A549 (cell line): ENCODE results near the gene CSMD2. TPM values are rescaled to one million over a fixed set of nuclear protein-coding genes. Genes with fewer than 3 reads are reported as not detected.

Source experiments
- ATAC-seq, 2 experiments: fragments of 200-7000 bp in 1 of 2; fragments of >200 bp in 1 of 2; cut with Nextera tagmentation in 1 of 2; cut with Tn5 transposase in 1 of 2; 3 replicates each; pipeline versions ENCODE4 v1.8.0 to v1.9.1; 2018 to 2020; ENCODE audit warnings: mild to moderate bottlenecking in 1 of 2, moderate library complexity in 1 of 2
- CTCF ChIA-PET: fragments of 300-600 bp; sonication (Branson Sonifier 250); formaldehyde crosslinking; extraction: SDS; loops from one replicate; lab custom pipeline; 2021; ENCODE audit warnings: antibody characterized with exemption, inconsistent platforms; lab: Yijun Ruan, JAX
- POLR2A ChIA-PET: fragments of 350-600 bp; formaldehyde crosslinking; extraction: SDS; loops from one replicate; lab custom pipeline; 2021; ENCODE audit warnings: antibody characterized with exemption, inconsistent platforms; lab: Yijun Ruan, JAX
- DNase-seq, 2 experiments: peaks; one replicate each; pipeline versions ENCODE4 v3.0.0 to v3.0.0-alpha.2; 2011 to 2016; ENCODE audit warnings: low read depth in 1 of 2, low spot score in 1 of 2
- FAIRE-seq: peaks from 2 replicates; lab custom pipeline; 2011; peaks lifted over from hg19 to GRCh38; lab: Jason Lieb, UNC
- H3K27ac ChIP-seq, 2 experiments: fragments of >200 bp; sonication (Bioruptor Twin); formaldehyde crosslinking; 3 replicates each; pipeline ENCODE4 v1.5.1; 2016 to 2017
- H3K4me1 ChIP-seq: fragments of >200 bp; sonication (Bioruptor Twin); formaldehyde crosslinking; 3 replicates; pipeline ENCODE4 v1.6.1; 2016
- H3K4me2 ChIP-seq: fragments of >200 bp; sonication (Bioruptor Twin); formaldehyde crosslinking; 3 replicates; pipeline ENCODE4 v1.6.1; 2016
- H3K4me3 ChIP-seq: fragments of >200 bp; sonication (Bioruptor Twin); formaldehyde crosslinking; 3 replicates; pipeline ENCODE4 v1.5.1; 2016
- H3K9me3 ChIP-seq: fragments of >200 bp; sonication (Bioruptor Twin); formaldehyde crosslinking; 3 replicates; pipeline ENCODE4 v1.6.1; 2016
- BHLHE40 ChIP-seq: IDR thresholded peaks from 2 replicates; pipeline ENCODE4 v1.6.1; 2012; ENCODE audit warnings: low read depth, low read length, inconsistent platforms
- CBX2 ChIP-seq: fragments of 200-600 bp; sonication (generic); IDR thresholded peaks from 2 replicates; pipeline ENCODE4 v1.6.1; 2016; ENCODE audit warnings: low read depth, mild to moderate bottlenecking, borderline replicate concordance
- CBX8 ChIP-seq: fragments of 200-600 bp; sonication (generic); IDR thresholded peaks from 2 replicates; pipeline ENCODE4 v1.6.1; 2016
- CHD4 ChIP-seq: fragments of 200-600 bp; sonication (generic); IDR thresholded peaks from 2 replicates; pipeline ENCODE4 v1.6.1; 2016; ENCODE audit warnings: antibody characterized with exemption, mild to moderate bottlenecking, borderline replicate concordance
- EHMT2 ChIP-seq: fragments of 200-600 bp; sonication (generic); IDR thresholded peaks from 2 replicates; pipeline ENCODE4 v1.6.1; 2016; ENCODE audit warnings: antibody characterized with exemption, low read depth, mild to moderate bottlenecking, moderate library complexity
- ELK1 ChIP-seq: fragments of 150-350 bp; IDR thresholded peaks from 2 replicates; pipeline ENCODE4 v1.6.1; 2014; ENCODE audit warnings: low read depth, mild to moderate bottlenecking, low read length
- EP300 ChIP-seq, 2 experiments: fragments of >200 bp; sonication (Bioruptor Twin); formaldehyde crosslinking; IDR thresholded peaks; 2 replicates in 1 of 2; 3 replicates in 1 of 2; pipeline ENCODE4 v1.6.1; 2016 to 2017
- ESRRA ChIP-seq: fragments of 150-350 bp; IDR thresholded peaks from 2 replicates; pipeline ENCODE4 v1.6.1; 2014; ENCODE audit warnings: mild to moderate bottlenecking, low read length, borderline replicate concordance
- FOSB ChIP-seq: fragments of 250-450 bp; sonication (Bioruptor Pico); IDR thresholded peaks from 2 replicates; pipeline ENCODE4 v1.5.0; 2020; ENCODE audit warnings: mild to moderate bottlenecking, moderate library complexity
- FOSL2 ChIP-seq, 2 experiments: fragments of 450-650 bp in 1 of 2; fragments of >200 bp in 1 of 2; sonication (Bioruptor Twin) in 1 of 2; formaldehyde crosslinking; IDR thresholded peaks; 2 replicates each; pipeline versions ENCODE4 v1.5.0 to v1.6.1; 2016 to 2020; ENCODE audit warnings: mild to moderate bottlenecking in 1 of 2, moderate library complexity in 1 of 2
- FOXS1 ChIP-seq: fragments of 250-450 bp; sonication (Bioruptor Pico); IDR thresholded peaks from 2 replicates; pipeline ENCODE4 v1.5.0; 2020; ENCODE audit warnings: mild to moderate bottlenecking, moderate library complexity
- HOXB13 ChIP-seq: fragments of 250-450 bp; sonication (Bioruptor Pico); IDR thresholded peaks from 2 replicates; pipeline ENCODE4 v1.5.0; 2020; ENCODE audit warnings: low read depth, mild to moderate bottlenecking, moderate library complexity
- HOXB5 ChIP-seq: fragments of 250-450 bp; sonication (Bioruptor Pico); IDR thresholded peaks from 2 replicates; pipeline ENCODE4 v1.5.0; 2020; ENCODE audit warnings: mild to moderate bottlenecking, moderate library complexity
- JUN ChIP-seq, 2 experiments: fragments of >200 bp; sonication (Bioruptor Twin); formaldehyde crosslinking; IDR thresholded peaks; 2 replicates in 1 of 2; 3 replicates in 1 of 2; pipeline ENCODE4 v1.6.1; 2016 to 2017
- KDM1A ChIP-seq: fragments of 200-600 bp; sonication (generic); IDR thresholded peaks from 2 replicates; pipeline ENCODE4 v1.6.1; 2016; ENCODE audit warnings: low read depth, mild to moderate bottlenecking
- KDM5A ChIP-seq: fragments of 200-600 bp; sonication (generic); IDR thresholded peaks from 2 replicates; pipeline ENCODE4 v1.6.1; 2016; ENCODE audit warnings: antibody characterized with exemption, mild to moderate bottlenecking
- MAZ ChIP-seq: fragments of 150-350 bp; IDR thresholded peaks from 2 replicates; pipeline ENCODE4 v1.6.1; 2014; ENCODE audit warnings: antibody characterized with exemption, low read depth, low read length, borderline replicate concordance
- NFE2L2 ChIP-seq: fragments of 150-350 bp; conservative IDR thresholded peaks from 2 replicates; pipeline ENCODE4 v1.6.1; 2014; ENCODE audit warnings: low read length
- NR3C1 ChIP-seq: fragments of >200 bp; sonication (Bioruptor Twin); formaldehyde crosslinking; IDR thresholded peaks from 3 replicates; pipeline ENCODE4 v1.6.1; 2017
- REST ChIP-seq: fragments of 200-600 bp; sonication (generic); IDR thresholded peaks from 2 replicates; pipeline ENCODE4 v1.6.1; 2016; ENCODE audit warnings: antibody characterized with exemption, mild to moderate bottlenecking, moderate library complexity
- RFX5 ChIP-seq: fragments of 450-650 bp; IDR thresholded peaks from 2 replicates; pipeline ENCODE4 v1.7.1; 2014; ENCODE audit warnings: antibody characterized with exemption, mild to moderate bottlenecking, moderate library complexity
- RNF2 ChIP-seq: fragments of 200-600 bp; sonication (generic); IDR thresholded peaks from 2 replicates; pipeline ENCODE4 v1.6.1; 2016; ENCODE audit warnings: low read depth, mild to moderate bottlenecking, antibody characterized with exemption, moderate library complexity, borderline replicate concordance
- SREBF2 ChIP-seq: fragments of 450-650 bp; IDR thresholded peaks from 2 replicates; pipeline ENCODE4 v1.6.1; 2014; ENCODE audit warnings: mild to moderate bottlenecking, moderate library complexity
- ZNF302 ChIP-seq: fragments of 250-450 bp; sonication (Bioruptor Pico); IDR thresholded peaks from 2 replicates; pipeline ENCODE4 v1.9.0; 2021; ENCODE audit warnings: inconsistent platforms, mild to moderate bottlenecking, moderate library complexity
- ZSCAN20 ChIP-seq: fragments of 250-450 bp; sonication (Bioruptor Pico); IDR thresholded peaks from 2 replicates; pipeline ENCODE4 v1.8.0; 2022; ENCODE audit warnings: mild to moderate bottlenecking, moderate library complexity
- whole genome bisulfite sequencing: methylation state at CpG from one replicate; pipeline ENCODE4 v1.1.6; 2017; ENCODE audit errors: missing lambda C conversion rate; 5-methylcytosine and 5-hydroxymethylcytosine counted together
- polyA plus RNA-seq, 4 experiments: library from polyadenylated mRNA; depleted of rRNA in 3 of 4; stranded (reverse); fragments of >200 nt; fragmentation: RNase III in 1 of 4; extraction: RNeasy Plus Mini Kit Qiagen cat#74134 plus additional on column Dnase treatment in 1 of 4; gene quantifications; 2 replicates in 3 of 4; 3 replicates in 1 of 4; pipeline ENCODE4 v1.2.3, GENCODE V29; 2011 to 2017
- TF ChIP-seq, protein P1 (sequence below): IDR thresholded peaks from 2 replicates; pipeline ENCODE4 v1.6.1; 2012
- TF ChIP-seq, protein P2 (sequence below): fragments of >200 bp; sonication (Bioruptor Twin); formaldehyde crosslinking; IDR thresholded peaks from 2 replicates; pipeline ENCODE4 v1.6.1; 2016
- TF ChIP-seq, protein P3 (sequence below): fragments of >200 bp; sonication (Bioruptor Twin); formaldehyde crosslinking; IDR thresholded peaks from 3 replicates; pipeline ENCODE4 v1.5.1; 2016

Gene CSMD2
- polyA plus RNA-seq, 2 of the 4 experiments (the other 2 are of a cell fraction), result not detected

DNA sequence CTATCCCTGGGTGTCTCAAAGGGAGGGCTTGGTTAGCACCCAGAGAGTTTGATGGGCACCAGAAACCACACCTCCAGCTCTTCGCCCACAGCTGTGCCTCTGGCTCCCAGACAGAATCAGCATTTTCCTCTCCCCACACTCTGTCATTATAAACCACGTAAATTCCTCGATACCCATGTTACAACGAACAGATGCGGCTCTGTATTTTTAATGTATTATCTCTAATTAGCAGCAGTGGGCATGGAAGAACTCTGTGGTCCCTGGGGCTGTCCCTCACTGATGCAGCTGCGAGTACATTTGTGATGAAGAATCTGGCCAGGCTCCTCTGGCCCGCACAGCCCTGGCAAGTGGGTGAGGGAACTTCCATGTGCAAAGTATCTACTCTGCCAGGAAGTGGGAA, 290.4 kb downstream of the CSMD2 start:
- ChIA-PET POLR2A (no interaction called here), CTCF (interaction anchor here (1.8 kb wide), 1 partner anchor 289 kb away, joined by 3 read pairs; no protein-coding TSS in a partner anchor)
- Histone ChIP-seq H3K9me3 (no peaks in the 10 kb centered on the region), H3K27ac (no peak overlapping the region), H3K4me1 (no peaks in the 10 kb centered on the region), H3K4me3 (no peak overlapping the region), H3K4me2 (no peak overlapping the region)
- ATAC-seq (no peak), DNase-seq (no peak), FAIRE-seq (no peak)
- TF ChIP-seq EHMT2 (no peak), RNF2 (no peak), BHLHE40 (no peak), ZNF302 (CRISPR knock-in tag) (no peak), CBX2 (no peak), REST (no peak), FOSL2 (IDR thresholded peaks at IDR 0.05) (no peak), FOSL2 (CRISPR knock-in tag; IDR thresholded peaks at IDR 0.05) (no peak), MAZ (no peak), FOXS1 (CRISPR knock-in tag) (no peak), CBX8 (no peak), KDM5A (no peak), CHD4 (no peak), FOSB (CRISPR knock-in tag) (no peak), NR3C1 (no peak), ZSCAN20 (CRISPR knock-in tag) (no peak), NFE2L2 (no peak)
- TF ChIP-seq, protein P1, sequence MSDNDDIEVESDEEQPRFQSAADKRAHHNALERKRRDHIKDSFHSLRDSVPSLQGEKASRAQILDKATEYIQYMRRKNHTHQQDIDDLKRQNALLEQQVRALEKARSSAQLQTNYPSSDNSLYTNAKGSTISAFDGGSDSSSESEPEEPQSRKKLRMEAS, result no peak
- TF ChIP-seq, protein P2, sequence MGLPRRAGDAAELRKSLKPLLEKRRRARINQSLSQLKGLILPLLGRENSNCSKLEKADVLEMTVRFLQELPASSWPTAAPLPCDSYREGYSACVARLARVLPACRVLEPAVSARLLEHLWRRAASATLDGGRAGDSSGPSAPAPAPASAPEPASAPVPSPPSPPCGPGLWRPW, result no peak
- TF ChIP-seq, protein P3, sequence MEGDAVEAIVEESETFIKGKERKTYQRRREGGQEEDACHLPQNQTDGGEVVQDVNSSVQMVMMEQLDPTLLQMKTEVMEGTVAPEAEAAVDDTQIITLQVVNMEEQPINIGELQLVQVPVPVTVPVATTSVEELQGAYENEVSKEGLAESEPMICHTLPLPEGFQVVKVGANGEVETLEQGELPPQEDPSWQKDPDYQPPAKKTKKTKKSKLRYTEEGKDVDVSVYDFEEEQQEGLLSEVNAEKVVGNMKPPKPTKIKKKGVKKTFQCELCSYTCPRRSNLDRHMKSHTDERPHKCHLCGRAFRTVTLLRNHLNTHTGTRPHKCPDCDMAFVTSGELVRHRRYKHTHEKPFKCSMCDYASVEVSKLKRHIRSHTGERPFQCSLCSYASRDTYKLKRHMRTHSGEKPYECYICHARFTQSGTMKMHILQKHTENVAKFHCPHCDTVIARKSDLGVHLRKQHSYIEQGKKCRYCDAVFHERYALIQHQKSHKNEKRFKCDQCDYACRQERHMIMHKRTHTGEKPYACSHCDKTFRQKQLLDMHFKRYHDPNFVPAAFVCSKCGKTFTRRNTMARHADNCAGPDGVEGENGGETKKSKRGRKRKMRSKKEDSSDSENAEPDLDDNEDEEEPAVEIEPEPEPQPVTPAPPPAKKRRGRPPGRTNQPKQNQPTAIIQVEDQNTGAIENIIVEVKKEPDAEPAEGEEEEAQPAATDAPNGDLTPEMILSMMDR, result no peak
- WGBS, result 4% methylated on average over 7 of the region's 7 CpGs

- Histone ChIP-seq H3K27ac (no peak overlapping the region), H3K4me3 (no peak overlapping the region), H3K9me3 (no peaks in the 10 kb centered on the region), H3K4me2 (no peak overlapping the region), H3K4me1 (no peaks in the 10 kb centered on the region)
- WGBS, result 0% methylated on average over 2 of the region's 2 CpGs
- ChIA-PET CTCF (interaction anchor here (0.7 kb wide), 1 partner anchor 147 kb away, joined by 3 read pairs; no protein-coding TSS in a partner anchor), POLR2A (no interaction called here)
- ATAC-seq (no peak), DNase-seq (no peak), FAIRE-seq (no peak)
- TF ChIP-seq ESRRA (no peak), EP300 (IDR thresholded peaks at IDR 0.05) (no peak), HOXB13 (no peak), ELK1 (no peak), RFX5 (no peak), HOXB5 (CRISPR knock-in tag) (no peak), SREBF2 (no peak), FOSL2 (IDR thresholded peaks at IDR 0.05) (no peak), FOSL2 (CRISPR knock-in tag; IDR thresholded peaks at IDR 0.05) (no peak), JUN (IDR thresholded peaks at IDR 0.05) (no peak), KDM1A (no peak), BHLHE40 (no peak), RNF2 (no peak)
Observed at GRCh38 chr1:33872683-33873082, 292.3 kb downstream of the CSMD2 start.
